GM23248 (cell line): Measurements from ENCODE around the gene PPP2R2B. TPM values are rescaled to one million over a fixed set of nuclear protein-coding genes. Genes with fewer than 3 reads are reported as not detected.

Experiments
- DNase-seq: peaks from one replicate; pipeline ENCODE4 v3.0.0-alpha.2; 2015
- H2AFZ ChIP-seq: fragments of 200-600 bp; sonication (generic); 2 replicates; pipeline ENCODE4 v1.6.1; 2016; ENCODE audit warnings: antibody characterized with exemption
- H3F3A ChIP-seq: fragments of 200-600 bp; sonication (generic); 2 replicates; pipeline ENCODE4 v1.6.1; 2016; ENCODE audit warnings: mild to moderate bottlenecking, antibody characterized with exemption, mixed run types; ENCODE audit not compliant: insufficient read depth
- H3K27ac ChIP-seq: fragments of 200-600 bp; sonication (generic); 2 replicates; pipeline ENCODE4 v1.5.1; 2016; ENCODE audit warnings: mild to moderate bottlenecking
- H3K27me3 ChIP-seq: fragments of 200-600 bp; sonication (generic); replicated peaks from 2 replicates; pipeline ENCODE4 v1.6.1; 2016; ENCODE audit warnings: mild to moderate bottlenecking; ENCODE audit not compliant: insufficient read depth
- H3K36me3 ChIP-seq: fragments of 200-600 bp; sonication (generic); 2 replicates; pipeline ENCODE4 v1.6.1; 2016; ENCODE audit warnings: low read depth, mild to moderate bottlenecking
- H3K4me1 ChIP-seq: fragments of 200-600 bp; sonication (generic); 2 replicates; pipeline ENCODE4 v1.6.1; 2016; ENCODE audit warnings: mild to moderate bottlenecking; ENCODE audit not compliant: insufficient read depth
- H3K4me2 ChIP-seq: fragments of 200-600 bp; sonication (generic); one replicate; pipeline ENCODE4 v1.6.1; 2016; ENCODE audit warnings: mild to moderate bottlenecking; ENCODE audit not compliant: unreplicated experiment
- H3K4me3 ChIP-seq: fragments of 200-600 bp; sonication (generic); 2 replicates; pipeline ENCODE4 v1.5.1; 2016; ENCODE audit warnings: mild to moderate bottlenecking
- H3K79me2 ChIP-seq: fragments of 200-600 bp; sonication (generic); 2 replicates; pipeline ENCODE4 v1.6.1; 2016; ENCODE audit warnings: mild to moderate bottlenecking; ENCODE audit not compliant: insufficient read depth
- H3K9ac ChIP-seq: fragments of 200-600 bp; sonication (generic); 2 replicates; pipeline ENCODE4 v1.6.1; 2016; ENCODE audit warnings: mild to moderate bottlenecking
- H3K9me2 ChIP-seq: fragments of 200-600 bp; sonication (generic); 2 replicates; pipeline ENCODE4 v1.6.1; 2016; ENCODE audit warnings: mixed run types, mild to moderate bottlenecking, moderate library complexity; ENCODE audit not compliant: insufficient read depth
- H3K9me3 ChIP-seq: fragments of 200-600 bp; sonication (generic); one replicate; pipeline ENCODE4 v1.6.1; 2017; ENCODE audit warnings: low read depth
- H4K20me1 ChIP-seq: fragments of 200-600 bp; sonication (generic); 2 replicates; pipeline ENCODE4 v1.6.0; 2016; ENCODE audit not compliant: insufficient read depth
- EZH2 ChIP-seq: fragments of 200-600 bp; sonication (generic); IDR thresholded peaks from 2 replicates; pipeline ENCODE4 v1.6.1; 2018; ENCODE audit warnings: antibody characterized with exemption, mild to moderate bottlenecking; ENCODE audit not compliant: insufficient read depth, poor library complexity, severe bottlenecking
- EZH2phosphoT487 ChIP-seq: fragments of 200-600 bp; sonication (generic); IDR thresholded peaks from 2 replicates; pipeline ENCODE4 v1.6.1; 2018; ENCODE audit warnings: antibody characterized with exemption, moderate library complexity, mild to moderate bottlenecking, low read depth; ENCODE audit not compliant: insufficient read depth
- WGBS, 2 experiments: methylation state at CpG; one replicate each; pipeline ENCODE4 v1.1.6; 2015 to 2017; ENCODE audit warnings: low lambda C conversion rate in 2 of 2, low coverage in 1 of 2; ENCODE audit errors: missing lambda C conversion rate in 2 of 2; 5-methylcytosine and 5-hydroxymethylcytosine counted together
- in situ Hi-C: fragments of 300-500 bp; cut with MboI; formaldehyde crosslinking; loops from 2 replicates; pipeline ENCODE4 v1.15.0; 2020
- polyA plus RNA-seq: library from polyadenylated mRNA; unstranded; fragments of >200 nt; fragmentation: Nextera tagmentation; extraction: Ambion mirVana; gene quantifications from 2 replicates; pipeline ENCODE4 v1.2.1, GENCODE V29; 2016
- total RNA-seq: library from RNA; depleted of rRNA; stranded (reverse); fragments of >200 nt; shearing (Covaris generic); gene quantifications from 2 replicates; pipeline ENCODE4 v1.2.3, GENCODE V29; 2014

PPP2R2B gene
- total and polyA plus RNA-seq, 2 experiments from 2014 or later = 0.11 to 0.28 TPM

DNA sequence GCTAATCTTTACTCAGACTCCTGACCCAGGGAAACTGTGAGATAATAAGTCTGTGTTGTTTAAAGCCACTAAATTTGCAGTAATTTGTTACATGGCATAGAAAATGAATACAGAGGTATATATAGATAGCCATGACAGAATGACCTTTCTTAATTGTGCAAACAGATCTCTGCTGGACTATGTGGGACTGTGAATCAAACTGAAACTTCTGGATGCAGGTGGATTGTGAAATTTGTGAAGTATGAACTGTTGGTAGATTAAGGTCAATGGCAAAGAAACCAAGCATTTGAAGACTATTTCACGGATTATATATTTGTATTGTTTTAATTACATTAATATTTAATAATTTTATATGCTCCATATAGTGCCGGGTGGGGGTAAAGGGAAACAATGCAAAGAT is 310.4 kb downstream of the PPP2R2B start:
- Histone ChIP-seq H3K4me3 (no peak overlapping the region), H3K27ac (no peak overlapping the region), H4K20me1 (no peaks in the 10 kb centered on the region), H3F3A (no peaks in the 10 kb centered on the region), H3K4me2 (no peak overlapping the region), H3K4me1 (peaks cover 4% of the 10 kb centered on the region; the same call in 1 of the 2 replicates), H3K36me3 (no peaks in the 10 kb centered on the region), H3K9me3 (no peaks in the 10 kb centered on the region), H3K9ac (no peak overlapping the region), H2AFZ (no peak overlapping the region), H3K9me2 (no peaks in the 10 kb centered on the region), H3K79me2 (no peaks in the 10 kb centered on the region), H3K27me3 (no peaks in the 10 kb centered on the region)
- in situ Hi-C loops = no loop called here
- WGBS, 2 experiments = 0 to 16% methylated on average over 2 of the region's 2 CpGs
- TF ChIP-seq EZH2phosphoT487 = no peak
- no peak for TF ChIP-seq EZH2
- no peak for DNase-seq

GRCh38 chr5:146565764-146566367 is 312.7 kb downstream of the PPP2R2B start:
- H3K9me2 ChIP-seq = no peaks in the 10 kb centered on the region
- DNase-seq = peak; percentile 74
- no peaks in the 10 kb centered on the region for H3K79me2 ChIP-seq
- TF ChIP-seq EZH2 (no peak), EZH2phosphoT487 (no peak)
- H3K4me2 ChIP-seq = peak overlapping the region; percentile 8
- 0 out of 2 replicates have a peak, but pooled peaks cover 1% of the 10 kb centered on the region for H3F3A ChIP-seq
- H3K9me3 ChIP-seq = no peaks in the 10 kb centered on the region
- H3K9ac ChIP-seq = no peak overlapping the region
- H2AFZ ChIP-seq = peak overlapping the region; percentile 42; the same call in 1 of the 2 replicates
- H3K27me3 ChIP-seq = no peaks in the 10 kb centered on the region
- no peaks in the 10 kb centered on the region for H4K20me1 ChIP-seq
- no peaks in the 10 kb centered on the region for H3K36me3 ChIP-seq
- 4% methylated on average over 7 of the region's 7 CpGs for WGBS, 2 experiments
- in situ Hi-C loops = no loop called here
- peaks cover 4% of the 10 kb centered on the region; the same call in 1 of the 2 replicates for H3K4me1 ChIP-seq
- no peak overlapping the region for H3K27ac ChIP-seq
- H3K4me3 ChIP-seq = no peak overlapping the region

DNA sequence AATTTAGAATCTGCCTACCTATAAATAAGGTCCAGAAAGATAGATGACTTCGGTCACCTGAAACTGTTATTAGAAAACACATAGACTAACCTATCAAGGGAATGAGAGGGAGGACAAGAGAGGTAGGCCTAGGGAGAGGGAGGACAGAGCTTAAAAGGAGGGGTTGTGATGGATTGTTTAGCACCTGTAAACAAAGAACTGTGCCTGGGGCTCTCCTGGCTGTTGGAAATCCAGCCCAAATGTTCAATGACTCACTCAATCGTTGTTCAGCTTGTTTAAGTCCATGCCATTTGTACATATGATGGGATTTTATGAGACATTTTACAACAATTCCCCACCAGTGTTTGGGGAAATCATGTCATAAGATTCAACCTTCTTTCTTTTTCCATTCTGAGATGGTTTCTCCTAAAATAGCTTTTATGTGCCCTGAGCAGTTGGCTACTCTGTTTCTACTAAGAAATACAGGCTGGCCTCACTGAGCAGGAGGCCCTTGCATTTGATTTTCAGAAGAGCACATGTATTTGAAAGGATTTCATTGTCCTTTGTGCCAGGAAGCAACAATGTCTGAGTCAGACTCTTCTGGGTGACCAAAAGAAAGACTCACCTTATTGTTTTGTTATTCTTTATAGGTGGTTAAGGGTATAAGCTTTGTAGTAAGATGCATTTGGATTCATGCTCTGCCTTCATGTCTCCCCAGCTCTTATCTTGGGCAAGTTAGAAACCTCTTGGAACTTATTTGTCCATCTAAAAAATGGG is 314.4 kb downstream of the PPP2R2B start:
- TF ChIP-seq EZH2 (no peak), EZH2phosphoT487 (no peak)
- H3F3A ChIP-seq = peaks cover 9% of the 10 kb centered on the region; the same call in 1 of the 2 replicates
- no peak overlapping the region for H2AFZ ChIP-seq
- H3K9me3 ChIP-seq = no peaks in the 10 kb centered on the region
- H3K9me2 ChIP-seq = no peaks in the 10 kb centered on the region
- no peaks in the 10 kb centered on the region for H3K79me2 ChIP-seq
- H3K4me3 ChIP-seq = no peak overlapping the region
- no peaks in the 10 kb centered on the region for H3K27me3 ChIP-seq
- no peaks in the 10 kb centered on the region for H4K20me1 ChIP-seq
- H3K4me2 ChIP-seq = no peak overlapping the region
- WGBS, 2 experiments = 44% methylated on average over 2 of the region's 2 CpGs
- H3K4me1 ChIP-seq = peaks cover 12% of the 10 kb centered on the region
- no peaks in the 10 kb centered on the region for H3K36me3 ChIP-seq
- H3K27ac ChIP-seq = no peak overlapping the region
- in situ Hi-C loops = no loop called here
- H3K9ac ChIP-seq = no peak overlapping the region
- DNase-seq = no peak

DNA sequence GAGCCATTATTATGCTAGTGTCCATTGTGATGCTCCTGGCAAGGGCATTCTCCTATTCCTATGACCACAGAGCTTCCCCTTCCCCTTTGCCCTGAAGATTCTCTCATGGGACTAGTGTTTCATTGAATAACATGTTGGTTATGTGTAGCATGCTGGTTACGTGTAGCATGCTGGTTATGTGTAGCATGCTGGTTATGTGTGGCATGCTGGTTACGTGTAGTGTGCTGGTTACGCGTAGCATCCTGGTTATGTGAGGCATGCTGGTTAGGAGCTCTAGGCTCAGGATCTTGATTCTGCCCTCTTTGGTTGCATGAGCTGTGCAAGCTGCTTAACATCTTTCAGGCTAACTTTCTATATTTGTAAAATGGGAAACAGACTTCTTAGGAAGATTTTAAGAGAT is 316.1 kb downstream of the PPP2R2B start:
- Histone ChIP-seq H3K9me3 (no peaks in the 10 kb centered on the region), H3K9me2 (no peaks in the 10 kb centered on the region), H3K36me3 (no peaks in the 10 kb centered on the region), H3F3A (peaks cover 9% of the 10 kb centered on the region; the same call in 1 of the 2 replicates), H3K4me1 (peaks cover 12% of the 10 kb centered on the region), H3K27me3 (no peaks in the 10 kb centered on the region), H4K20me1 (no peaks in the 10 kb centered on the region), H3K4me2 (no peak overlapping the region), H3K79me2 (no peaks in the 10 kb centered on the region), H3K27ac (no peak overlapping the region), H3K4me3 (no peak overlapping the region), H2AFZ (no peak overlapping the region), H3K9ac (no peak overlapping the region)
- in situ Hi-C loops = no loop called here
- no peak for TF ChIP-seq EZH2phosphoT487
- no peak for TF ChIP-seq EZH2
- no peak for DNase-seq
- WGBS, 2 experiments = 79 to 82% methylated on average over 4 of the region's 4 CpGs
